CD4-positive, alpha-beta T cell treated with Interleukin-4 for 4 hours (primary cell): ENCODE data around the gene C2orf78.
A peak's percentile ranks its signal among the peaks of the same experiment; 100 is the strongest.
"Not testable (repeated sequence)": the region's sequence is repeated elsewhere in the genome, so short reads cannot be mapped to it uniquely, and the experiment has no call there.

Source experiments
- DNase-seq: peaks from one replicate; pipeline ENCODE4 v3.0.0-alpha.2; 2020

The C2orf78 gene

DNA sequence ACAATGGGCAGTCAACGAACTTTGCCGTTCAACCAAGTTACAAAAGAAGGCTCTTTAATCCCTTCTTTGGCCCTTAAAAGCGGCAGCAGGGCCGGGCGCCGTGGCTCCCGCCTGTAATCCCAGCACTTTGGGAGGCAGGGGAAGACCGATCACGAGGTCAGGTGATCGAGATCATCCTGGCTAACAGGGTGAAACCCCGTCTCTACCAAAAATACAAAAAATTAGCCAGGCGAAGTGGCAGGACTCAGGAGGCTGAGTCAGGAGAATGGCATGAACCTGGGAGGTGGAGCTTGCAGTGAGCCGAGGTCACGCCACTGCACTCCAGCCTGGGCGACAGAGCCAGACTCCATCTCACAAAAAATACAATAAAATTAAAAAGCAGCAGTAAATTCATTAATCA, 581 bp upstream of the C2orf78 start:
- not testable (repeated sequence) for DNase-seq

DNA sequence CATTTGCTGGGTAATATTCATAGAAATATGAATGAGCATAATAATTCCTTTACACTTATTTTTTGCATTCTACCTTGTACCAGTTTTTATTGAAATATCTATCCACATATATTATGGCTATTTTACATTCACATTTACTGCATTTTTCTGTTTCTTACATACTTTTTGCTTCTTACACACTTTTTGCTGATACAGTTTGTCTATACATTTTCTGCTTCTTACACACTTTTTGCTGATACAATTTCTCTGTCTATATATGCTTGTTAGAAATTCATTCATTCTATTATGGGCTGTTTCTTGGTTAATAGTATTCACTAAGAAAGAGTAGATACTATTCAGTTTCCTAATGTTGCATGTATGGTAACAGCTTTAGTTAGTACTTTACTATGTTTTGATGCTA, 27.9 kb downstream of the C2orf78 start:
- DNase-seq: no peak

GRCh38 chr2:73812635-73813034, 28.7 kb downstream of the C2orf78 start:
- no peak for DNase-seq

DNA sequence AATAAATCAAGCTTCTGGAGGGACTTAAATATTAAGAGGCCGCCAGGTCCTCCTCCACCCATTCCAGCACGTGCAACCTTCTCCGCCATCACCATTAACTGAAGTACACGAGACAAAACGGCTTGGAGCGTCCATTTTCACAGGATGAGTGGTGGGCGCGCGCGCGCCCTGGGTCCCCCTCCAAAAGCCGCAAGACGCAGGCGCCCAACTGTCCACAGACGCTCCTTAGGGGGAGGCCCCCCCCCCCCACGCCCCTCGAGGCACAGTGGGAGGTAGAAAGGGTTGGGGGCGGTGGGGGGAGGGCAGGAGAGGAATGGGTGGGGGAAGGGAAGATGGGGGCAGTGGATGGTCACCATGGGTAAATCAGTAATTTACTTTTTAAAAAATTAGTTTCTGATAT, 34.3 kb downstream of the C2orf78 start:
- no peak for DNase-seq

GRCh38 chr2:73821227-73821626, 37.2 kb downstream of the C2orf78 start:
- DNase-seq: no peak

- DNase-seq: no peak
Observed at GRCh38 chr2:73821669-73822068, 37.7 kb downstream of the C2orf78 start.

- no peak for DNase-seq
Observed at GRCh38 chr2:73822276-73822675, 38.3 kb downstream of the C2orf78 start.

GRCh38 chr2:73822991-73823390, 39.0 kb downstream of the C2orf78 start:
- no peak for DNase-seq

GRCh38 chr2:73823416-73823815, 39.4 kb downstream of the C2orf78 start:
- DNase-seq: no peak

GRCh38 chr2:73823916-73824523, 40.0 kb downstream of the C2orf78 start:
- DNase-seq: peak; percentile 73

GRCh38 chr2:73825408-73825807, 41.4 kb downstream of the C2orf78 start:
- no peak for DNase-seq

GRCh38 chr2:73827018-73827417, 43.0 kb downstream of the C2orf78 start:
- DNase-seq: no peak

DNA sequence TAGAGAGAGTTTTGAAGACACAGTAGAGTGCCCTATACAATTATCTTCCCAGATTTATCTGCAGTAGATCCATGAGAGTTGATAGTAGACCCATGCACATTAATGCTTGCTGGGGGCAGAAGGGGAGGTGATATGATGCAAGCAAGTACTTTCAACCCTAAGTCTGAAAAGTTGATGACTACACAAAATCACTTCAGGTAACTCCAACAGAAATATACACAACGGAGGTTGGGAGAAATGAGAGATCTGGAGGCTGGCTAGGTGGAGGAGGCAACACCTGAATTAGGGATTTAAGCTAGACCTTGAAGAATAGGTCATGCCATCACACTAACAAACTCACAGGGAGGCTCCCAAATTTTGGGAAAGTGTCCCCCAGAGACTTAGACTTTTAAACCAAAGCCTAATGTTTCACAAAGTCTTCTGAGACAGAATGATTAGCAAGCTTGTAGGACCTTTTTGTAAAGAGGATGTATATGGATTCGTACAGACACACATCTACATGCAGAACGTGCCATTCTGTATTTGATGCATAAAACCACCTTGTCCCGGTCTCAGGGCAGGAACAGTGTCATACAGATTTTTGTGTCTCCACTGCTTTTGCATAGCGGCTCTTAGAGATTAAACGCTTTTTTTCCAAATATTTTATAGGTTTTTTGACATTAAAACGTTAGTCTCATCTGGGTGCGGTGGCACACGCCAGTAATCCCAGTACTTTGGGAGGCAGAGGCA, 43.8 kb downstream of the C2orf78 start:
- no peak for DNase-seq

GRCh38 chr2:73828389-73828817, 44.4 kb downstream of the C2orf78 start:
- DNase-seq: no peak

DNA sequence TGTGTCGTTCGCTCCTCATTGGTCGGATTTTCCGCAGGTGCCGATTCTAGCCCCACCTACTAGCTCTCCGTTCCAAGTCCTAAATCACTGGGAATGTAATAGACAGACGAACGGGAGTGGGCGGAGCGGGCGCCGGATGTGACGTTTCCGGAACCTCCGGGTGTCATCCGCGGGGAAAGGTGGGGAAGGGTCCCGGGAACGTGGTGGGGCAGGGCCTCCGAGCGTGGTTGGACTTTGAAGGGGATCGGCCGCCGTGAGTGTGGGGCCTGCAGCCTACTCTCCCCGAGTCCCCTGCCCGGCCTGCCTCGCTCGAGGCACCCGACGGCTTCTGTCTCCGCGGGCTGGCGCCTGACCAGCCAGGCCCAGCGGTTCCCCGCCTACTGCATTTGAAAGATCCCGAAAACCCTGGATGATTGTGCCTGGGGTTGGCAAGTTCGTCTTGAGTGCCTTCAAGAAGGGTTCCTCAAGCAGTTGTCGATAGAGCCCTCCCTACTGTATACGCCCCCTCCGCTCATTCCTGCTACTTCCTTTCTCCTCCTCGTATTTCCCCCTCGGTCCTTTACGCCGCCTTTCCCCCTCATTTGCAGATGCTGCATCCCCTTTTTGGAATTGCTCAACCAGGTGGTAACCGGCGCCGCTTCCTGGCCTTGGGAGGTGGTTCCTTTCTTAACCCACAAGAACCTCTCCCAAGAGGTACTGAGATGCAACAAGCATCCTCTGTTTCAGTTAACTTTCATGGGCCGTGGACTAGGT, 45.0 kb downstream of the C2orf78 start, which contains the start of gene STAMBP:
TSS of gene STAMBP (plus strand) at position 144 of the 753 bp plus-strand sequence. CDS start 1,896 bp downstream, outside the sequence.
- peak; percentile 97 for DNase-seq

- DNase-seq: peak; percentile 87
Observed at GRCh38 chr2:73830871-73831401, 47.0 kb downstream of the C2orf78 start.

- no peak for DNase-seq
Observed at GRCh38 chr2:73832930-73833329, 48.9 kb downstream of the C2orf78 start.

DNA sequence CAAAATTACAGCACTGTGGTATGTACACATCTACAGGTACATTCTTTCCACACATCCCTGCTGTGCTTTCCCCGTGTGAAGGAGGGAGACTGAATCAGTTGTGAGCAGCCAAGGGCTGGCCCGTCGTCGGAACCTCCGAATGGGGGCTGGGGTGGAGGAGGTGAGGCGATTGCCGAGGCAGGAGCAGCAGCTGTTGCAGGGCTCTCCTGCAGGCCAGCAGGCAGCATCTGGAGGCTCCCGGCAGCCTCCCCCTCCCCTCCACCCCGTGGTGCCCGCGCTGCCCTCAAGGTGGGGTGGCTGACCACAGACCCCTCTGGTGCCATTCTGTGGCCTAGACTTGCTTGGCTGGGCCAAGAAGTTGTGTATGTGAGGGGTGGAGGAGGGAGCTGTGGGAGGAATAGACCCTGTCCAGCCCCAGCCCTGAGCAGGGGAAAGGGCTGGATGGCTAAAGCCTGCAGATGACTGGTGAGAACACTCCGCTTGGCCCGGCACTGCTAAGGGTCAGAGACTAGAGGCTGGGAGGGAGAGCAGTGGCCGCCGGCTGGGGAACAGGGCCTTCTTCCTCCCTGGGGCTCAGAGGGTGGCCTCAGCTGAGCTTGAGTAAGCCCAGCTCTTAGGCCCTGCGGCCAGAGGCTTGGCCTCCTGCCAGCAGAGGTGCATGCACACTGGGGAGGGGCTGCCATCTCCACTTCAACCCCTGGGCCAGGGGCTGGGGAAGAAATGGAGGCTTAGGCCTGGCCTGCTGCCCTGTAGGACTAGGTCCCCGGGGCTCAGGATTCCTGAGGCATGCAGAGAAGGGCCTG, 52.4 kb downstream of the C2orf78 start:
- DNase-seq: no peak

DNA sequence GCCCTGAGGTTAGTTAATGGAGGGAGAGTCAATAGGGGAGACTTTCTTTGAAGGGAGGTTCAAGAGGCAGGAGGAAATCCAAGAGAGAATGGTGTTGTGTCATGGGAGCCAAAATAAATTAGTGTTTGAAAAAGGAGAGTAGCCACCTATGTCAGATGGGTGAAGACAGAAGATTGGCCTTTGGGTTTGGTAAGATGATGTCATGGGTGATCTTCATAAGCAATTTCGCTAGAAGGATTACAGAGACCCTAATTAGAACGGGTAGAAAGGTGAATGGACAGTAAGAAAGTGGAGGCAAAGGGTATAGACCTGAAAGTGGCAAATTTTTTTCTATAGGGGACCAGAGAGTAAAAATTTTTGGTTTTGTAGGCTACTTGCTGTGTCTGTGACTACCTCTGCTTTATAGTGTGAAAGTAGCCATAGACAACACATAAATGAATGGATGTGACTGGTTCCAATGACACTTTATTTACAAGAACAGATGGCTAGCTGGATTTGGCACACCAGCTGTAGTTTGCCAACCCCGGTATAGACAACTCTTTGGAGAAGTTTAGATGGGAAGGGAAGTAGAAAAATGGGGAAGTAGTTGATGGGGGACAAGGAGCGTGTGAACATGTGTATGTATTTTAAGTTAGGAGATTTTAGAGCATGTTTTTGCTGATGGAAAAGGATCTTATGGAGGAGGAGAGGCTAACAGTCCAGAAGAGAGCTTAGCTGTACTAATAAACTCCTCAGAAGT, 54.0 kb downstream of the C2orf78 start:
- no peak for DNase-seq

DNA sequence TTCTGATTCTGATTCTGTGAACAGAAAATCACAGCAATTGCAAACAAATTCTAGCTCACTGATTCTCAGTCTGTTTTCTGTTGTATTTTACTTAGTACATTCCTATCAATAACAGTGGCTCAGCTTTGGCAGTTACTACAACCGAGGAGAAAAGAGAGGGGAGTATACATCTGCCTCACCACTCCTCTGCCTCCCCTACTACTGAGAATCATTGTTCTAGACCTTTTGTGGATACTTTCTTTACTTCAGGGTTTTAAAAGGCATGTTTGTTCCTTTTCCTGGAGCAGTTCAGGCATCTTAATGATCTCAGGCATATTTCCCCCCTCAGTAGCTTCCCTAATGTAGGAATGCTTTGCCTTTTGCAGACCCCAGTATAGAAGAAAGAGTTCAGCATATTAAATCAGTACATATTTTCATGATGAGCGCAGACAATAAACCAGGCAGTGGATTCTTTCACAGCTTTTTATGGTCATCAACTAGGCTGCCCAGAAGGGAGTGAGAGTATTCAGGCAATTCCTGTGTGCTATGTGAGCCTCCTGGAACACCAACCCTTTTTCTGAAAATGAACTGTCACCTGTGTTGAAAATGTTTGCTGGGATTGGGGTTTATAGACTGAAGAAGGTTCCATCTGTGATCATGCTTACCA, 55.0 kb downstream of the C2orf78 start:
- no peak for DNase-seq

GRCh38 chr2:73839653-73840411, 55.8 kb downstream of the C2orf78 start:
- DNase-seq: no peak
